GM18861 (cell line): ENCODE results near the gene KCNG2.

Source experiments
- ATAC-seq: cut with Tn5 transposase; IDR thresholded peaks from one replicate; pipeline ENCODE4 v1.9.1; 2021; ENCODE audit not compliant: unreplicated experiment

Gene KCNG2

GRCh38 chr18:79883461-79884293 lies 85.9 kb downstream of the KCNG2 start:
- no peak for ATAC-seq

GRCh38 chr18:79884294-79884962 lies 86.7 kb downstream of the KCNG2 start:
- no peak for ATAC-seq

GRCh38 chr18:79884963-79885728 lies 87.4 kb downstream of the KCNG2 start:
- ATAC-seq = no peak

GRCh38 chr18:79887181-79888000 lies 89.7 kb downstream of the KCNG2 start:
- no peak for ATAC-seq

GRCh38 chr18:79888016-79888415 lies 90.3 kb downstream of the KCNG2 start:
- ATAC-seq = no peak

GRCh38 chr18:79889569-79889968 lies 91.8 kb downstream of the KCNG2 start:
- ATAC-seq = no peak

GRCh38 chr18:79890674-79891073 lies 92.9 kb downstream of the KCNG2 start:
- ATAC-seq = no peak

- no peak for ATAC-seq
Measured at GRCh38 chr18:79896738-79897137, 99.0 kb downstream of the KCNG2 start.

GRCh38 chr18:79897940-79898625 lies 100.3 kb downstream of the KCNG2 start:
- no peak for ATAC-seq

GRCh38 chr18:79898952-79899608 lies 101.3 kb downstream of the KCNG2 start:
- ATAC-seq = no peak

- no peak for ATAC-seq
Measured at GRCh38 chr18:79899609-79900445, 102.1 kb downstream of the KCNG2 start.

- no peak for ATAC-seq
Measured at GRCh38 chr18:79900610-79901570, 103.2 kb downstream of the KCNG2 start.

- ATAC-seq = no peak
Measured at GRCh38 chr18:79901665-79902064, 103.9 kb downstream of the KCNG2 start.

GRCh38 chr18:79902075-79902474 lies 104.3 kb downstream of the KCNG2 start:
- ATAC-seq = no peak

- ATAC-seq = no peak
Measured at GRCh38 chr18:79902640-79903039, 104.9 kb downstream of the KCNG2 start.

GRCh38 chr18:79903071-79903635 lies 105.4 kb downstream of the KCNG2 start:
- no peak for ATAC-seq

GRCh38 chr18:79903787-79904356 lies 106.1 kb downstream of the KCNG2 start:
- ATAC-seq = no peak
